ENCODE results near the gene FFAR4.

Gene FFAR4

GRCh38 chr10:93589648-93590562, 23.4 kb downstream of the FFAR4 start:
- WGBS, 2 experiments: 95 to 96% methylated on average over 15 of the region's 15 CpGs

GRCh38 chr10:93590638-93591037, 24.2 kb downstream of the FFAR4 start:
- Histone ChIP-seq H3K27ac (ENCODE audit: insufficient read depth, low read depth, low read length, poor library complexity, severe bottlenecking) (no peak overlapping the region), H3K4me3 (ENCODE audit: insufficient read depth, low read depth, low read length) (no peak overlapping the region), H3K4me1 (ENCODE audit: control insufficient read depth, insufficient read depth, low read length) (no peaks in the 10 kb centered on the region), H3K9me3 (ENCODE audit: control insufficient read depth, low read length) (no peaks in the 10 kb centered on the region), H3K27me3 (ENCODE audit: control insufficient read depth, insufficient read depth, low read length, poor library complexity, severe bottlenecking) (no peaks in the 10 kb centered on the region), H3K36me3 (ENCODE audit: control insufficient read depth, insufficient read depth, low read length) (no peaks in the 10 kb centered on the region)
- WGBS, 2 experiments: 93 to 94% methylated on average over 7 of the region's 7 CpGs

More at GRCh38 chr10:93589648-93590562, 23.4 kb downstream of the FFAR4 start:
- Histone ChIP-seq H3K9me3 (ENCODE audit: control insufficient read depth, low read length) (no peaks in the 10 kb centered on the region), H3K27me3 (ENCODE audit: control insufficient read depth, insufficient read depth, low read length, poor library complexity, severe bottlenecking) (no peaks in the 10 kb centered on the region), H3K4me3 (ENCODE audit: insufficient read depth, low read depth, low read length) (no peak overlapping the region), H3K36me3 (ENCODE audit: control insufficient read depth, insufficient read depth, low read length) (no peaks in the 10 kb centered on the region), H3K4me1 (ENCODE audit: control insufficient read depth, insufficient read depth, low read length) (no peaks in the 10 kb centered on the region), H3K27ac (ENCODE audit: insufficient read depth, low read depth, low read length, poor library complexity, severe bottlenecking) (no peak overlapping the region)

- Histone ChIP-seq H3K4me1 (ENCODE audit: control insufficient read depth, insufficient read depth, low read length) (no peaks in the 10 kb centered on the region), H3K9me3 (ENCODE audit: control insufficient read depth, low read length) (no peaks in the 10 kb centered on the region), H3K27ac (ENCODE audit: insufficient read depth, low read depth, low read length, poor library complexity, severe bottlenecking) (no peak overlapping the region), H3K36me3 (ENCODE audit: control insufficient read depth, insufficient read depth, low read length) (no peaks in the 10 kb centered on the region), H3K27me3 (ENCODE audit: control insufficient read depth, insufficient read depth, low read length, poor library complexity, severe bottlenecking) (no peaks in the 10 kb centered on the region), H3K4me3 (ENCODE audit: insufficient read depth, low read depth, low read length) (no peak overlapping the region)
- 81 to 82% methylated on average over 5 to 8 of the region's 8 CpGs for WGBS, 2 experiments
Measured at GRCh38 chr10:93591065-93591808, 24.8 kb downstream of the FFAR4 start.

GRCh38 chr10:93593254-93593653, 26.8 kb downstream of the FFAR4 start:
- no peaks in the 10 kb centered on the region for H3K36me3 ChIP-seq (ENCODE audit: control insufficient read depth, insufficient read depth, low read length)
- no peak overlapping the region for H3K4me3 ChIP-seq (ENCODE audit: insufficient read depth, low read depth, low read length)
- no peak overlapping the region for H3K27ac ChIP-seq (ENCODE audit: insufficient read depth, low read depth, low read length, poor library complexity, severe bottlenecking)
- H3K9me3 ChIP-seq (ENCODE audit: control insufficient read depth, low read length): no peaks in the 10 kb centered on the region
- no peaks in the 10 kb centered on the region for H3K4me1 ChIP-seq (ENCODE audit: control insufficient read depth, insufficient read depth, low read length)
- WGBS, 2 experiments: 78 to 88% methylated on average over 4 of the region's 4 CpGs
- H3K27me3 ChIP-seq (ENCODE audit: control insufficient read depth, insufficient read depth, low read length, poor library complexity, severe bottlenecking): no peaks in the 10 kb centered on the region

GRCh38 chr10:93593749-93594148, 27.3 kb downstream of the FFAR4 start:
- no peaks in the 10 kb centered on the region for H3K4me1 ChIP-seq (ENCODE audit: control insufficient read depth, insufficient read depth, low read length)
- no peak overlapping the region for H3K4me3 ChIP-seq (ENCODE audit: insufficient read depth, low read depth, low read length)
- H3K27ac ChIP-seq (ENCODE audit: insufficient read depth, low read depth, low read length, poor library complexity, severe bottlenecking): no peak overlapping the region
- no peaks in the 10 kb centered on the region for H3K27me3 ChIP-seq (ENCODE audit: control insufficient read depth, insufficient read depth, low read length, poor library complexity, severe bottlenecking)
- no peaks in the 10 kb centered on the region for H3K36me3 ChIP-seq (ENCODE audit: control insufficient read depth, insufficient read depth, low read length)
- WGBS, 2 experiments: 94 to 95% methylated on average over 18 of the region's 18 CpGs
- H3K9me3 ChIP-seq (ENCODE audit: control insufficient read depth, low read length): no peaks in the 10 kb centered on the region

GRCh38 chr10:93594518-93594917, 28.1 kb downstream of the FFAR4 start:
- Histone ChIP-seq H3K9me3 (ENCODE audit: control insufficient read depth, low read length) (no peaks in the 10 kb centered on the region), H3K27ac (ENCODE audit: insufficient read depth, low read depth, low read length, poor library complexity, severe bottlenecking) (no peak overlapping the region), H3K27me3 (ENCODE audit: control insufficient read depth, insufficient read depth, low read length, poor library complexity, severe bottlenecking) (peaks cover 4% of the 10 kb centered on the region), H3K4me3 (ENCODE audit: insufficient read depth, low read depth, low read length) (no peak overlapping the region), H3K36me3 (ENCODE audit: control insufficient read depth, insufficient read depth, low read length) (no peaks in the 10 kb centered on the region), H3K4me1 (ENCODE audit: control insufficient read depth, insufficient read depth, low read length) (no peaks in the 10 kb centered on the region)
- 93 to 95% methylated on average over 7 of the region's 7 CpGs for WGBS, 2 experiments

- no peak overlapping the region for H3K4me3 ChIP-seq (ENCODE audit: insufficient read depth, low read depth, low read length)
- no peaks in the 10 kb centered on the region for H3K4me1 ChIP-seq (ENCODE audit: control insufficient read depth, insufficient read depth, low read length)
- no peaks in the 10 kb centered on the region for H3K9me3 ChIP-seq (ENCODE audit: control insufficient read depth, low read length)
- no peak overlapping the region for H3K27ac ChIP-seq (ENCODE audit: insufficient read depth, low read depth, low read length, poor library complexity, severe bottlenecking)
- no peaks in the 10 kb centered on the region for H3K36me3 ChIP-seq (ENCODE audit: control insufficient read depth, insufficient read depth, low read length)
- 91 to 94% methylated on average over 5 of the region's 5 CpGs for WGBS, 2 experiments
- peaks cover 14% of the 10 kb centered on the region for H3K27me3 ChIP-seq (ENCODE audit: control insufficient read depth, insufficient read depth, low read length, poor library complexity, severe bottlenecking)
Measured at GRCh38 chr10:93595378-93596161, 29.1 kb downstream of the FFAR4 start.

GRCh38 chr10:93596539-93596938, 30.1 kb downstream of the FFAR4 start:
- peaks cover 1% of the 10 kb centered on the region for H3K4me1 ChIP-seq (ENCODE audit: control insufficient read depth, insufficient read depth, low read length)
- WGBS, 2 experiments: 77% methylated on average over 4 of the region's 4 CpGs
- no peak overlapping the region for H3K27ac ChIP-seq (ENCODE audit: insufficient read depth, low read depth, low read length, poor library complexity, severe bottlenecking)
- H3K36me3 ChIP-seq (ENCODE audit: control insufficient read depth, insufficient read depth, low read length): no peaks in the 10 kb centered on the region
- H3K4me3 ChIP-seq (ENCODE audit: insufficient read depth, low read depth, low read length): no peak overlapping the region
- peaks cover 24% of the 10 kb centered on the region for H3K27me3 ChIP-seq (ENCODE audit: control insufficient read depth, insufficient read depth, low read length, poor library complexity, severe bottlenecking)
- H3K9me3 ChIP-seq (ENCODE audit: control insufficient read depth, low read length): no peaks in the 10 kb centered on the region

- H3K27me3 ChIP-seq (ENCODE audit: control insufficient read depth, insufficient read depth, low read length, poor library complexity, severe bottlenecking): peaks cover 30% of the 10 kb centered on the region
- H3K4me1 ChIP-seq (ENCODE audit: control insufficient read depth, insufficient read depth, low read length): peaks cover 6% of the 10 kb centered on the region
- H3K27ac ChIP-seq (ENCODE audit: insufficient read depth, low read depth, low read length, poor library complexity, severe bottlenecking): no peak overlapping the region
- no peak overlapping the region for H3K4me3 ChIP-seq (ENCODE audit: insufficient read depth, low read depth, low read length)
- 96 to 100% methylated on average over 1 of the region's 1 CpG for WGBS, 2 experiments
- H3K9me3 ChIP-seq (ENCODE audit: control insufficient read depth, low read length): no peaks in the 10 kb centered on the region
- H3K36me3 ChIP-seq (ENCODE audit: control insufficient read depth, insufficient read depth, low read length): no peaks in the 10 kb centered on the region
Measured at GRCh38 chr10:93597075-93597599, 30.7 kb downstream of the FFAR4 start.
